Measurements from ENCODE around the gene SPNS1.

DNA sequence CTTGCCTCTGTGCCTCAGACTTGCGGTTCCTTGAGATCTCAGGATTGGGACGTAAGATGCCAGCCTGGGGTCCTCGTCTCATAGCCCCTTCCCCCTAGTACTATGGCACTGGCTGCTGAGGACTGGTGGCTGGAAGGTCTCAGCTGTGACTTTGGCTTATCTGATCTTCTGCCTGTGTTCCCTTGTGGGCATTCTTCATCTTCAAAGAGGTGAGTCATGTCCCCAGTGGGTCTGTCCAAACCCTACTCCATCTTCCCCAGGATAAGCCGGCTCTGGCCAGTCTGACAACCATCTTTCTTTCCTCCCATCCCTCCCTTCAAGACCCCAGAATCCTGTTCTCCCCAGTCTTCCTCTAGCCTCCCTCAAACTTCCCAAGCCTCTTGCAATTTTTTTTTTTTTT is 39.2 kb upstream of the SPNS1 start:
- TF ChIP-seq CTCF (conservative IDR thresholded peaks at IDR 0.05 in 1 of 2, IDR thresholded peaks at IDR 0.05 in 1 of 2; ENCODE audit: extremely low read depth in 1 of 2, insufficient read depth in 1 of 2, low read depth in 1 of 2, low read length in 2 of 2) (no peak), EZH2 (IDR thresholded peaks at IDR 0.05; ENCODE audit: borderline replicate concordance, low read length) (no peak)
